SU-DHL-6 (cell line): ENCODE data around the gene NXPH1.

ENCODE experiments used
- EZH2phosphoT487 ChIP-seq: fragments of 200-600 bp; sonication (generic), shearing (Covaris generic); conservative IDR thresholded peaks from 2 replicates; pipeline ENCODE4 v1.6.1; 2018; ENCODE audit warnings: mild to moderate bottlenecking, antibody characterized with exemption, low read length, moderate library complexity, mixed read lengths
- TF ChIP-seq, protein P1 (sequence below): fragments of 200-600 bp; sonication (generic); IDR thresholded peaks from one replicate; pipeline ENCODE4 v1.5.1; 2017; ENCODE audit warnings: antibody characterized with exemption, mild to moderate bottlenecking, low read length, moderate library complexity; ENCODE audit not compliant: insufficient read depth, poor library complexity, severe bottlenecking

DNA sequence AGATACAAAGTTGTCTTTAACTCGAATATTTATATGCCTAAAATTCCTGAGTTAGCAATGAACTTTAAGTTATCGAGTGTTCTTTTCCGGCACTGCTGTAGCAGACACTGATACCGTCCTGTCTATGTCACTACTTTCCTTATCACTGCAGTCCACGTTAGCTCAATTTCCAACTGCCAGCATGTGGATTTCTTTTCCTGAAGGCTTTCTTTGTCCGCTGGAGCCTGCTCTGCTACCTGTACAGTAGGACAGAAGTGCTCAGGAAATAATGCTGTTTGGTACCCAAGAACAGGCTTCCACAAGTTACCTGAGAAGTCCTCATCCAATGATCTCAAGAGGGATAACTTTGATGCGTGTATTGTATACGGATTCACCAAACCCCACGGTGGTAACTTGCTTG is 329.4 kb downstream of the NXPH1 start:
- TF ChIP-seq, protein P1, sequence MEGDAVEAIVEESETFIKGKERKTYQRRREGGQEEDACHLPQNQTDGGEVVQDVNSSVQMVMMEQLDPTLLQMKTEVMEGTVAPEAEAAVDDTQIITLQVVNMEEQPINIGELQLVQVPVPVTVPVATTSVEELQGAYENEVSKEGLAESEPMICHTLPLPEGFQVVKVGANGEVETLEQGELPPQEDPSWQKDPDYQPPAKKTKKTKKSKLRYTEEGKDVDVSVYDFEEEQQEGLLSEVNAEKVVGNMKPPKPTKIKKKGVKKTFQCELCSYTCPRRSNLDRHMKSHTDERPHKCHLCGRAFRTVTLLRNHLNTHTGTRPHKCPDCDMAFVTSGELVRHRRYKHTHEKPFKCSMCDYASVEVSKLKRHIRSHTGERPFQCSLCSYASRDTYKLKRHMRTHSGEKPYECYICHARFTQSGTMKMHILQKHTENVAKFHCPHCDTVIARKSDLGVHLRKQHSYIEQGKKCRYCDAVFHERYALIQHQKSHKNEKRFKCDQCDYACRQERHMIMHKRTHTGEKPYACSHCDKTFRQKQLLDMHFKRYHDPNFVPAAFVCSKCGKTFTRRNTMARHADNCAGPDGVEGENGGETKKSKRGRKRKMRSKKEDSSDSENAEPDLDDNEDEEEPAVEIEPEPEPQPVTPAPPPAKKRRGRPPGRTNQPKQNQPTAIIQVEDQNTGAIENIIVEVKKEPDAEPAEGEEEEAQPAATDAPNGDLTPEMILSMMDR = no peak
- no peak for TF ChIP-seq EZH2phosphoT487
